ENCODE data around the gene PIGL.

The PIGL gene

DNA sequence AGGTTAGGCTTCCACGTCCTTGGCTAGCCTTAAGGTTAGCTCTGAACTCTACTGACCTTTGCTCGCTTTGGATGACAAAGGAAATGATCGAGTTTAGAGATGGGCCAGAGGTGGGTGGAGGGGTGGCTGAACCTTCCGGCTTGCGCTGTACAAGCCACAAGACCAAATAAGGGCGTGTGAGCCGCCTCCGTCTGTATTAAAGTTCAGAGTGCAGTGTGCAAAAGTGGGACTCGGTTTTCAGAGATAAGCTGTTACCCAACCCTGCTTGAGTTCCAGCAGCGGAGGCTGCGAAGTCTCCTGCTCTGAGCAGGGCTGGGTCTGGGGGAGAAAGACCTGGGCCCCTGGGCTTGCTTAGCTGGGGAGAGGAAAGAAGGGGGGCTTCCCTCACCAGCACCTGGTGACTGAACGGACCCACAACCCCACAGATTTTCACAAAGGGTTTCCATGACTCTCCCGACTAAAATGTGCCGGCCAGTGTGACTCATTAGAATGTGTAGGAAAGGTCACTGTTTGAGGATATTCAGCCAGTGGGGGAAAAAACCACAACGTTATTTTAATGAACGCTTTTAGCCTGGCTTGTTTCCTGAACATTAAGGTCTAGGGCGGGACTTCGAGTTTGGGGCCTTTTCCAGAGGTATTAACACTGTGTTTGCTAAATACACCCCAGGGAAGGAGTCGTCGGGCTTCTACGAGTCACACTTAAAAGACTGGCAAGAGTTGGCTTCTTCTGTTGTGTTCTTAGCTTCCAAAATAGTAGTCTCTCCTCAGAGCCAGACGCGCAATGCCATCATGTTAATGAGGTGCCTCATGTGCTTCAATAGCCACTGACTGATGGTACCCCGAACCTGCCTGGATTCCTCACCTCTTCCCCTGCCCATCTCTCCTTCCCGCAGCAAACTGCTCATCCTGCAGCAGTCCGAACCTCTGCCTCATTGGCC is 69.3 kb downstream of the PIGL start:
- no peak for TF ChIP-seq GATA2 (IDR thresholded peaks at IDR 0.05; ENCODE audit: low read depth, low read length)

DNA sequence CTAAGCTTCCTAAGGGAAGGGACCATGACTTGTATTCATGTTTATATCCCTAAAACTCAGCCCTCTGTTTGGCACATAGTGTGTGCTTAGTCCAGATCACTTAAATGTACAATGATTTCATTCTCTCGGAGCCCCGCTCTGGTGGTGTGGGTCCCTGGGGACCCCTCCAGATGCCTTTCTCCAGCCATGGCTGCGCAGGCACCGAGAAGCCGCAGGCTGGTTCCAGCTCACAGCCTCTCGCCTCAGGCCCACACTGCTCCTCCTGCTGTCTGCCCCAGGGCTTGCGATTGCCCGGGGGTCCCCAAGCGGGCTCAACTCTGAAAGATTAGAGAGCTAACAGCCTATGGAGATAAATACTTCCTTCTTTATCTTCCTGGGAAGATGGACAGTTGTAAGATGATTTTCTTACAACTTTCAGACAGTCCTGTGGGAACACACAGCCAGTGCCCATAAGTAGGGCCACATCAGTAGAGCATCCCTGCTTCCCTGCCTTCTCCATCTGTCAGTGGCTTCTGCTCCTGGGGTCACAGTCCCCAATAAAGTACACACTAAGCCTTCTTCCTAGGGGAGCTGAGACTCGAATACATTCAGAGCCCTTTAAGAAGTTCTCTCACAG is 70.0 kb downstream of the PIGL start:
- no peak for TF ChIP-seq GATA2 (IDR thresholded peaks at IDR 0.05; ENCODE audit: low read depth, low read length)
- no peak for TF ChIP-seq GATA3 (IDR thresholded peaks at IDR 0.05; ENCODE audit: low read depth, low read length)

DNA sequence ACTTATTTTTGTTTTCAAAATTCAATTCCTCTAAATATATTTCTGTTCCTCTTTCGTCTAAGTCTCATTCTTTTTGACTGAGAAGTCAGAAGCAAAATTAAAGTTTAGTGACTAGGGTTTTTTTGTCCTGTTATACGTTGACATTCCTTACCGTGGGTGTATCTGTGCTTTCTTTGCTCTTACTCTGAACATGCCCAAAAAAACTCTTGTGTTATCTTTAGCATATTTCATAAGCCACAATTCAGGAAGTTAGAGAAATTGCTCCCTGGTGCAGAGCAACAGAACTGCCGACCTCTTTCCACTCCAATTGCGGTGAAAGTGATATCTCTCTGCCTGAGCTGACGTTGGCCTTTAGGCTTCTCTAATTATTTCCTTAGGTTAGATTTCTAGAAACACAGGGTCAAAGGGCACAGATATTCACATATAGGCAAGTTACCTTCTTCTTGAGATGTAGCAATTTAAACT is 70.6 kb downstream of the PIGL start:
- TF ChIP-seq GATA3 (IDR thresholded peaks at IDR 0.05; ENCODE audit: low read depth, low read length) = no peak
- TF ChIP-seq GATA2 (IDR thresholded peaks at IDR 0.05; ENCODE audit: low read depth, low read length) = no peak

DNA sequence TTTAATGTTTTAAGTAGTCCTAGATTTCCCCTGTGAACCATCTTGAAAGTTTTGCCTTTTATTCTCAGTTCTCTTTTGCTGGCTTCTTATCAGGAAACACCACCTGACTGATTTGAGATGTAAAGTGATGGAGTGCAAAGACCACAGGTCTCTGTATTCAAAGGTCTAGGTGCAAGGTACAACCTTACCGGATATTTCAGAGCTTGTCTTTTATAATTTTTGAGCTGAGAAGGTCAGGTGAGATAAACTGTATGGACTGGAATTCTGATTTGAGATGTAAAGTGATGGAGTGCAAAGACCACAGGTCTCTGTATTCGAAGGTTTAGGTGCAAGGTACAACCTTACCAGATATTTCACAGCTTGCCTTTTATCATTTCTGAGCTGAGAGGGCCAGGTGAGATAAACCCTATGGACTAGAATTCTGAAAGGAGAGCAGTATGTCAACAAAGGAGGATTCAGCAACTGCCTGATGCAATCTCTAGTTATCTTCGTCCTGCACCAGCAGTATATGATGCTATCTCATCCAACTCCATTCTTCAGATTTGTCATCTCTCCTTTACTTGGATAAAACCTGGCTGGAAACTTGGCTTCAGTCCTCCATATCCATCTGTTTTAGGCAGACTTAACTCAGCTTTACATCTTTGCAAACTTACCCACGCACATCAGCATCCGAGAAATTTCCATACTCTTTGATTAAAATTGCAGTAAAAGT is 72.0 kb downstream of the PIGL start:
- TF ChIP-seq GATA2 (IDR thresholded peaks at IDR 0.05; ENCODE audit: low read depth, low read length) = no peak

DNA sequence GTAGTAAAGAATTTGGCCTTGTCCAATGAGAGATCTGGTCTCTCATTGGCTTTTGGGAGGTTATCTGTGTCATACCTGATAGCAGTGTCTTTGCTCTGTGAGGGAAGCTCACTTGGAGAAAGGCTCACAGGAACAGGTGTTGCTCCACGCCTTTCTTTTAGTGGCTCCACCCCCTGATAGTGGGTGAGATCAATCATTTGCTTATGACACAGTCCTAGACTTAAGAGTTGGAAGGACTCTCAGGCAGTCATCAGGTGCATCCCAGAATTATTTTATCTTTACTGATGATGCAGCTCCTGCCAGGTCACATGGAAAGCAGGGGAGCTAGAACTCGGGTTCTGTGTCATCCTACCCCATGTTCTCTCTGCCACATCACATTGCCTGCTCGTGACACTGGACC is 76.9 kb downstream of the PIGL start:
- TF ChIP-seq GATA3 (IDR thresholded peaks at IDR 0.05; ENCODE audit: low read depth, low read length) (no peak), GATA2 (IDR thresholded peaks at IDR 0.05; ENCODE audit: low read depth, low read length) (no peak)

DNA sequence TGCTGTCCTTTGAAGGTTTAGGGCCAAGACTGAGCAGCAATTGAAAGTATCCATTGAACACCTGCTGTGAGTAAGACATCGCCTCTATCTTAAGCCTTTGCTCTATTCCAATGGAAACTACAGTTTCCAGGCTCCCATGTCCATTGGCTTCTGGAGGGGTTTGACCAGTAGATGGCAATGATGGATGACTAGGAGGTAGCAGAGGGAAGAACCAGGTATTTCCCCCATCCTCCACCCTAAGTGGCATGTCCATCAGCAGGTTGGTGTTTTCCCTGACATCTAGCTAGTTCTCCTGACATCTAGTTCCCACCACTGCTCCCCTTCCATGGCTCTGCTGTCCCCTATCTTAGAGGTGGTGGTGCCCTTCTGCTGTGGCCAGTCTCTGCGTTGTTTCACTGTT is 77.5 kb downstream of the PIGL start:
- TF ChIP-seq GATA2 (IDR thresholded peaks at IDR 0.05; ENCODE audit: low read depth, low read length) (no peak), GATA3 (IDR thresholded peaks at IDR 0.05; ENCODE audit: low read depth, low read length) (no peak)

DNA sequence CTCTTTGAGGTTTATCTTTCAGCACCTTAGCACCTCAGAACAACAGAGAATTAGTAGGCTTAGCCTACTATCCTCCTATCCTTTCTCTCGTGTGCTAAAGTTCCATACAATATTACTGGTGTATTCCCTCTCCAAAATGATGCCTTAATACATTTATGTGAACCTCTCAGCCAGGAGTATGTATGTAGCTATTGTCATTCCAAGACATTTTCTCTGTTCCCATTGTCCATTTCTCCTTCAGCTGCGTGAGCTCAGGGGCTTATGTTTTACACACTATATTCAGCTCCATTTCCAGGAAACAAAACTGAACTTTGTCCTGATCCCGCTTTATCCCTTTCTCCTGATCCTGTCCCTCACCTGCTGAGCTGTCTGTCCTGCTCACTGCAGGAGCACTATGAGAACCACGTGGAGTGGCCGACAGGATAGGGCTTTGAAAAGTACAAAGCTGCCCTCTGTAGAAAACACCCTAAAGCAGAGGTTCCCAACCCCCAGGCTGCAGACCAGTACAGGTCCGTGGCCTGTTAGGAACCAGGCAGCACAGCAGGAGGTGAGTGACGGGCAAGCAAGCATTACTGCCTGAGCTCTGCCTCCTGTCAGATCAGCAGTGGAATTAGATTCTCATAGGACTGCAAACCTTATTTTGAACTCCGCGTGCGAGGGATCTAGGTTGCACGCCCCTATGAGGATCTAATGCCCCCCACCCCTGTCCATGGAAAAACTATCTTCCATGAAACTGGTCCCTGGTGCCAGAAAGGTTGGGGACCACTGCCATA is 80.5 kb downstream of the PIGL start:
- TF ChIP-seq GATA2 (IDR thresholded peaks at IDR 0.05; ENCODE audit: low read depth, low read length) = no peak
- no peak for TF ChIP-seq GATA3 (IDR thresholded peaks at IDR 0.05; ENCODE audit: low read depth, low read length)

DNA sequence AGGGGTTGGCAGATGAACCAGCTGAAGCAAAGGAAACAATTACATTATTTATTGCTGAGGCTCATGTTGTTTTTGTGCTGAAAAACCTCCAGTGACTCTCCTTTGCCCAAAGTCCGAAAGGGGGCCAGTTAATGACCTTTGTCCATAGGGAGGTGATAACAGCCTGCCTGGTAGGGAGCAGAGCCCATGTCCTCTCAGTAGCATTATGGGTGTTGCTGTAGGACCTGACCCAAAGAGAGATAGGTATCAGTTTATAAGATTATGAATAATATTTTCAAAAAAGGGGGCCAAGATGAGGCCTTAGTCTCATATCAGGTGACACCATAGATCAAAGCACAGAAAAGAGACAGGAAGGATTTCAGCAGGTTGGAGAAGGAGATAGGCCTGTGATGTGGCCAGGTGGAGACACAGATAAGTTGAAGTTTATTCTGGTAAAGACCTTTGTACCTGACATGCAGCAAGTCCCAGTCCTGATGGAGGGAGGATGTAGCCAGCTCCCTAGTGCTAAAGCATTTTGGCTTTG is 81.2 kb downstream of the PIGL start:
- no peak for TF ChIP-seq GATA2 (IDR thresholded peaks at IDR 0.05; ENCODE audit: low read depth, low read length)
- TF ChIP-seq GATA3 (IDR thresholded peaks at IDR 0.05; ENCODE audit: low read depth, low read length) = no peak

DNA sequence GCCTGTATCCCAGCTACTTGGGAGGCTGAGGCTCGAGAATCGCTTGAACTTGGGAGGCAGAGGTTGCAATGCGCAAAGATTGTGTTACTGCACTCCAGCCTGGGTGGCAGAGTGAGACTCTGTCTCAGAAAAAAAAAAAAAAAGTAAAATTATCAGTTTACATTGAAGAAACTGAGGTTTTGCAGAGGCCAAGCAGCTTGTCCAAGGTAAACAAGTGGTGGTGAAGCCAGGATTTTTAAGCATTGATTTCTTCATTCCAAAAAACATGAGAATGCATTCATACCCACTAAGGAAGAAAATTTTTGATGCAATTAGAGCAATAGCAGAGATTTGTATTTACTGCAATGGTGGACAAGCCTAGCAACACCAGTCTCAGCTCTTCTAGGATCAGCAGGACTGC is 83.5 kb downstream of the PIGL start:
- no peak for TF ChIP-seq GATA3 (IDR thresholded peaks at IDR 0.05; ENCODE audit: low read depth, low read length)
- TF ChIP-seq GATA2 (IDR thresholded peaks at IDR 0.05; ENCODE audit: low read depth, low read length) = no peak

DNA sequence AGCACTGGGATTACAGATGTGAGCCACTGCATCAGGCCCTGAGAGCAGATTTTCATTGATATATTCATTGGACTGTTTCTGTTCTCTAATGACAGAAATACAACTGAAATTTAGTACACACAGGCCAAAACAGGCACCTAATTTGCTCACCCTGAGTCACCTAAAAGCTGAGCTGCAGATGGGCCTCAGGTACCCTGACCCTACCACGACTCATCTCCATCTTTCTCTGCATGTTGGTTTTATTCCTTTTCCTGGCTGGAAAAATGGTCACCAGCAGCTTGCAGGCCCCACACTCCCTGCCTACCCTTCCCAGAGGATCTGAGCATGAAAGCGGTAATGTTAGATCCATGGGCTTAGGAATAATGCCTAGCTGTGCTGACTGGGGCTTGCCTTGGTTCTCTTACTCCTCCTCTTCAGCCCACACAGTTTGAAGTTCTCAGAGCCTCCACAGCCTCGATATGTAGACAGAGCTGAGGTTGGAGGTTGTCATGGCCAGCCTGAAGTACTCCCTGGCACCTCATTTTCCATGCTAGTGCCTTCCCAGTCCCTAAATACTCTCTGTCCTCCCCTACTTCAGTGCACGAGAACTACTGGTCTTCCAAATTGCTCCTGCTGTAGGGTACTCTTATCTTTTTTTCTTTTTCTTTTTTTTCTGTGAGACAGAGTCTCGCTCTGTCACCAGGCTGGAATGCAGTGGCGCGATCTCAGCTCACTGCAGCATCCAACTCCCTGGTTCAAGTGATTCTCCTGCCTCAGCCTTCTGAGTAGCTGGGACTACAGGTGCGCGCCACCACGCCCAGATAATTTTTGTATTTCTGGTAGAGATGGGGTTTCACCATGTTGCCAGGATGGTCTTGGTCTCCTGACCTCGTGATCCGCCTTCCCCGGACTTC is 85.2 kb downstream of the PIGL start:
- TF ChIP-seq GATA3 (IDR thresholded peaks at IDR 0.05; ENCODE audit: low read depth, low read length) (no peak), GATA2 (IDR thresholded peaks at IDR 0.05; ENCODE audit: low read depth, low read length) (no peak)

DNA sequence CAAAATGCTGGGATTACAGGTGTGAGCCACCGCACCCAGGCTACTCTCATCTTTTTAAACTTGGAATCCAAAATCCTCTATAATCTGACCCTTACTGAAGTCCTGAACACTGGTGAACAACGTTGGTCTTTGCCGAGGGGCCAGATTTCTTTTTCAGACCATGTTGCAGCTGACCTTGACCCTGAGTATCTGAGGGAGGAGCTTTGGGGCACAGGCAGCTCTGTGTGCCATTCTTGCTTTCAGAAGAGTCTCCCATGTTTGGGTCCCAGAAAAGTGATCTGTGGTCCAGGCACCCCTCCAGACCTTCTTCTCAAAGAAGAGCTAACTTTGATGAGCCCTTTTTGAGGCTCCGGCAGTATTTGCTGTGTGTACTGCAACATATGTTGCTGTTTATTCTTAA is 85.8 kb downstream of the PIGL start:
- TF ChIP-seq GATA2 (IDR thresholded peaks at IDR 0.05; ENCODE audit: low read depth, low read length) = no peak
- no peak for TF ChIP-seq GATA3 (IDR thresholded peaks at IDR 0.05; ENCODE audit: low read depth, low read length)

DNA sequence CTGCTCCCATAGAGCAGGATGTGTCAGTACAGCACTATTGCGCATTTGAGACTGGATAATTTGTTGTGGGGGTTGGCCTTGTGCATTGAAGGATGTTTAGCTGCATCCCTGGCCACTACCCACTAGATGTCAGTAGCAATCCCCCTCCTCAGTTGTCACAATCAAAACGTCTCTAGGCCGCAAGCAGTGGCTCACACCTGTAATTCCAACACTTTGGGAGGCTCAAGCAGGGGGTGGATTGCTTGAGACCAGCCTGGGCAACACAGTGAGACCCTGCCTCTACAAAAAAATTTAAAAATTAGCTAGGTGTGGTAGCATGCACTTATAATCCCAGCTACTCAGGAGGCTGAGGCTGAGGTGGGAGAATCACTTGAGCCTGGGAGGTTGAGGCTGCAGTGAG is 87.8 kb downstream of the PIGL start:
- TF ChIP-seq GATA3 (IDR thresholded peaks at IDR 0.05; ENCODE audit: low read depth, low read length) (no peak), GATA2 (IDR thresholded peaks at IDR 0.05; ENCODE audit: low read depth, low read length) (no peak)

DNA sequence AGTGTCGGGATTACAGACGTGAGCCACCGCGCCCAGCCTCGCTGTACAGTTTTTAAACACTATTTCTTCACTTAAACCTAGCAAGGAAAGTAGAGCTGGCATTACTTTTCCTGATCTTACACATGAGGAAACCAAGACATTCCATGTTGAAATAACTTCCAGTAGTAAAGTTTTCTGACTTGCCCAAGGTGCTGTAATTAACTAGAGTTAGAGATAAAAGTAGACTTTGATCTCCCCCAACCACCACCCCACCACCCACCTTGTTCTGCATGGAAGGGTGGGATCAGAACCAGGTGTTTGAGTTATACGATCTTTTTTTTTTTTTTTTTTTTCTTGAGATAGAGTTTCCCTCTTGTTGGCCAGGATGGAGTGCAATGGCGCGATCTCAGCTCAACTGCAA is 89.2 kb downstream of the PIGL start:
- TF ChIP-seq GATA3 (IDR thresholded peaks at IDR 0.05; ENCODE audit: low read depth, low read length) (no peak), GATA2 (IDR thresholded peaks at IDR 0.05; ENCODE audit: low read depth, low read length) (no peak)
